HepG2 (cell line): ENCODE measurements around the gene FCAMR. TPM values are rescaled to one million over a fixed set of nuclear protein-coding genes. Genes with fewer than 3 reads are reported as not detected.

Source experiments
- ATAC-seq: fragments of 200-7000 bp; cut with Tn5 transposase; 3 replicates; pipeline ENCODE4 v1.9.1; 2020; ENCODE audit warnings: mild to moderate bottlenecking, moderate library complexity
- BruUV-seq: library from RNA; stranded (reverse); fragments of 400-500 nt; replicated peaks from 2 replicates; lab custom pipeline; 2021; lab: Mats Ljungman, UMichigan
- CTCF ChIA-PET: fragments of 300-600 bp; formaldehyde crosslinking; extraction: SDS; loops from one replicate; lab custom pipeline; 2021; ENCODE audit warnings: low total read pairs, inconsistent platforms, low intra/inter-chr PET ratio; lab: Yijun Ruan, JAX
- POLR2A ChIA-PET: fragments of 350-600 bp; sonication (Branson Sonifier 250); formaldehyde crosslinking; loops from one replicate; lab custom pipeline; 2020; ENCODE audit warnings: antibody characterized with exemption, inconsistent platforms; lab: Yijun Ruan, JAX
- DNase-seq: peaks from one replicate; pipeline ENCODE4 v3.0.0-alpha.2; 2015; ENCODE audit warnings: low spot score
- FAIRE-seq: peaks from 3 replicates; lab custom pipeline; 2011; peaks lifted over from hg19 to GRCh38; lab: Jason Lieb, UNC
- H2AFZ ChIP-seq: one replicate; pipeline ENCODE4 v1.6.1; 2011; ENCODE audit warnings: low read length, inconsistent platforms
- H3K27ac ChIP-seq: fragments of 300-600 bp; 3 replicates; pipeline ENCODE4 v1.8.0; 2011; ENCODE audit warnings: mixed run types, mild to moderate bottlenecking, mixed read lengths, low read length, inconsistent platforms; ENCODE audit not compliant: insufficient read depth; ENCODE audit errors: extremely low read length
- H3K27me3 ChIP-seq, 2 experiments: fragments of 200-600 bp in 1 of 2; 2 replicates in 1 of 2; 3 replicates in 1 of 2; pipeline versions ENCODE4 v1.6.0 to v1.8.0; 2011; ENCODE audit warnings: low read length in 2 of 2, mild to moderate bottlenecking in 2 of 2, moderate library complexity in 2 of 2, inconsistent platforms in 1 of 2; ENCODE audit not compliant: insufficient read depth in 2 of 2, control insufficient read depth in 1 of 2
- H3K36me3 ChIP-seq, 2 experiments: fragments of 200-600 bp in 1 of 2; replicated peaks in 1 of 2; 2 replicates in 1 of 2; 3 replicates in 1 of 2; pipeline versions ENCODE4 v1.5.1 to v1.8.0; 2011; ENCODE audit warnings: low read length in 2 of 2, inconsistent platforms in 1 of 2; ENCODE audit not compliant: insufficient read depth in 2 of 2, control insufficient read depth in 1 of 2
- H3K4me1 ChIP-seq: 2 replicates; pipeline ENCODE4 v1.5.1; 2012; ENCODE audit warnings: low read length, inconsistent platforms; ENCODE audit not compliant: insufficient read depth
- H3K4me2 ChIP-seq: 2 replicates; pipeline ENCODE4 v1.6.0; 2011; ENCODE audit warnings: low read depth, low read length, inconsistent platforms
- H3K4me3 ChIP-seq, 3 experiments: fragments of 200-600 bp in 1 of 3; sonication (generic), shearing (Covaris generic) in 1 of 3; replicated peaks in 1 of 3; 2 replicates each; pipeline ENCODE4 v1.5.1; 2011 to 2016; ENCODE audit warnings: low read length in 3 of 3, inconsistent platforms in 2 of 3, low read depth in 2 of 3, mild to moderate bottlenecking in 2 of 3, control low read depth in 1 of 3, mixed read lengths in 1 of 3; ENCODE audit not compliant: insufficient read depth in 1 of 3
- H3K79me2 ChIP-seq: one replicate; pipeline ENCODE4 v1.6.1; 2011; ENCODE audit warnings: low read length, inconsistent platforms; ENCODE audit not compliant: insufficient read depth
- H3K9ac ChIP-seq: 2 replicates; pipeline ENCODE4 v1.6.0; 2011; ENCODE audit warnings: mild to moderate bottlenecking, low read depth, low read length, inconsistent platforms; ENCODE audit not compliant: insufficient read depth
- H3K9me3 ChIP-seq: 2 replicates; pipeline ENCODE4 v1.5.1; 2012; ENCODE audit warnings: mild to moderate bottlenecking, low read length
- H4K20me1 ChIP-seq: 2 replicates; pipeline ENCODE4 v1.6.0; 2011; ENCODE audit warnings: inconsistent platforms, mild to moderate bottlenecking, low read length, moderate library complexity; ENCODE audit not compliant: insufficient read depth
- AGO1 ChIP-seq: fragments of 200-400 bp; formaldehyde crosslinking; IDR thresholded peaks from 2 replicates; pipeline ENCODE4 v1.6.1; 2017; ENCODE audit warnings: mild to moderate bottlenecking, low read depth, low read length, moderate library complexity; ENCODE audit not compliant: poor library complexity, severe bottlenecking
- FOSL2 ChIP-seq: sonication (generic); formaldehyde crosslinking; IDR thresholded peaks from 2 replicates; pipeline ENCODE4 v1.4.0; 2020; ENCODE audit warnings: missing genetic modification reagents
- GTF3A ChIP-seq: sonication (generic); formaldehyde crosslinking; conservative IDR thresholded peaks from 2 replicates; pipeline ENCODE4 v1.4.0; 2020; ENCODE audit warnings: mild to moderate bottlenecking, missing genetic modification reagents
- HNF4A ChIP-seq: sonication (generic); formaldehyde crosslinking; IDR thresholded peaks from 2 replicates; pipeline ENCODE4 v1.4.0; 2020; ENCODE audit warnings: missing genetic modification reagents
- IRF9 ChIP-seq: sonication (generic); formaldehyde crosslinking; IDR thresholded peaks from 2 replicates; pipeline ENCODE4 v1.8.0; 2022; ENCODE audit warnings: missing genetic modification reagents, mild to moderate bottlenecking, borderline replicate concordance
- RFXAP ChIP-seq: sonication (generic); formaldehyde crosslinking; IDR thresholded peaks from 2 replicates; pipeline ENCODE4 v1.4.0; 2020; ENCODE audit warnings: missing genetic modification reagents, borderline replicate concordance
- THAP7 ChIP-seq: sonication (generic); formaldehyde crosslinking; IDR thresholded peaks from 2 replicates; pipeline ENCODE4 v1.8.1; 2023; ENCODE audit warnings: mild to moderate bottlenecking, missing genetic modification reagents
- ZFAT ChIP-seq: sonication (generic); formaldehyde crosslinking; conservative IDR thresholded peaks from 2 replicates; pipeline ENCODE4 v1.8.1; 2023; ENCODE audit warnings: missing genetic modification reagents, inconsistent platforms
- ZNF326 ChIP-seq: sonication (generic); formaldehyde crosslinking; IDR thresholded peaks from 2 replicates; pipeline ENCODE4 v1.4.0; 2020; ENCODE audit warnings: missing genetic modification reagents, borderline replicate concordance
- ZNF383 ChIP-seq: sonication (generic); formaldehyde crosslinking; IDR thresholded peaks from 2 replicates; pipeline ENCODE4 v1.4.0; 2020; ENCODE audit warnings: missing genetic modification reagents, mild to moderate bottlenecking, borderline replicate concordance
- ZNF430 ChIP-seq: sonication (generic); formaldehyde crosslinking; IDR thresholded peaks from 2 replicates; pipeline ENCODE4 v1.9.0; 2021; ENCODE audit warnings: mild to moderate bottlenecking, missing genetic modification reagents
- ZNF850 ChIP-seq: sonication (generic); formaldehyde crosslinking; conservative IDR thresholded peaks from 2 replicates; pipeline ENCODE4 v1.9.0; 2021; ENCODE audit warnings: mild to moderate bottlenecking, missing genetic modification reagents
- WGBS: methylation state at CpG from one replicate; pipeline ENCODE4 v1.1.6; 2017; ENCODE audit warnings: low lambda C conversion rate; 5-methylcytosine and 5-hydroxymethylcytosine counted together
- in situ Hi-C: cut with HindIII; loops from 2 replicates; pipeline ENCODE4 v1.10.0; 2017; ENCODE audit warnings: low pct_unique_long_range_greater_than_20kb; ENCODE audit not compliant: extremely low pct_ligation_motif_present
- intact Hi-C: fragments of 100-400 bp; cut with micrococcal nuclease; formaldehyde crosslinking; loops from one replicate; pipeline ENCODE4 v1.10.0; 2022; ENCODE audit not compliant: unreplicated experiment
- polyA plus RNA-seq, 8 experiments: library from polyadenylated mRNA; depleted of rRNA in 3 of 8; stranded (reverse) in 7 of 8; unstranded in 1 of 8; fragments of >200 nt; fragmentation: Illumina TruSeq in 4 of 8; extraction: Trizol in 4 of 8; gene quantifications; 2 replicates each; pipeline versions ENCODE4 v1.2.1 to v1.2.3, GENCODE V29; 2011 to 2016; ENCODE audit warnings: low read depth in 4 of 8, missing spikeins in 1 of 8, mixed read lengths in 1 of 8; ENCODE audit not compliant: insufficient read depth in 1 of 8
- total RNA-seq, 5 experiments: library from RNA; depleted of rRNA; stranded (reverse); fragments of >200 nt; fragmentation: Illumina TruSeq; extraction: Trizol; gene quantifications; 2 replicates each; pipeline ENCODE4 v1.2.3, GENCODE V29; 2016; ENCODE audit warnings: low read depth in 1 of 5
- TF ChIP-seq, protein P1 (sequence below), 2 experiments: IDR thresholded peaks; 2 replicates each; pipeline ENCODE4 v1.6.1; 2011 to 2012; ENCODE audit warnings: low read length in 2 of 2, borderline replicate concordance in 1 of 2, low read depth in 1 of 2, mild to moderate bottlenecking in 1 of 2, moderate library complexity in 1 of 2
- TF ChIP-seq, protein P2 (sequence below): sonication (generic); formaldehyde crosslinking; IDR thresholded peaks from 2 replicates; pipeline ENCODE4 v1.4.0; 2020; ENCODE audit warnings: missing genetic modification reagents

Gene FCAMR
- total and polyA plus RNA-seq, 2 of the 13 experiments (the other 11 are each of a cell fraction or from before 2014, with no cell fraction given): not detected

DNA sequence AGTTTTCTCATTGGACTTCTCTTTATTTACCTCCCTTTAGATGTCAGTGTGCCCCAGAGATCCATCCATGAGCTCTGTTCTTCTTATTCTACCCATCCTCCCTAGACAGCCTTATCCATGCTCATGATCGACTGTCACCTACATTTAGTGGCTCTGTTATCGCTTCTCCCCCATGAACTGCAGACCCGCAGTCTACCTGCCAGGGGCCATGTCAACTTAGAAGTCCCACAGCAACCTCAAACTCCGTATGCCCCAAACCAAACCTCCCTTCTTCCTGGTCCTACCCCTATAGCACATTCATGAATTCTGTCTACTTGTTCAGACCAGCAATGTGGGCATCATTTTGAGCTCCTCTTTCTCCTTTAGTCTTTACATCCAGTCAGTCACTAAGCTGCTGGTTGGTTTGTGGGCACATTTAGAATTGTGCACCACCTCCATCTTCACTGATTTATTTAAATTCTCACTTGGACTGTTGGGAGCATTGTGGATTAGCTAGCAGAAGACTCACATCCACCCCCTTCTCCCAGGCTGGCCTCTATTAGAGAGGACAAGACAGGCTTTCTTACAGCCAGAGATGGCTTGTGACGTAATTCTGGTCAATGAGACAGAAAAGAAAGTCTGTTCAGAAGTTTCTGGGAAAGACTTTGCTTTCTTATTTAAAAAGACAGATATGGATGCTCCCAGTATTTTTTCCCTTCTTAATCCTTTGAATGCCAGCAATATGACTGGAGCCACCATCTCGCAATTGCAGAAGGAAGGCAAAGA lies 43.2 kb upstream of the FCAMR start:
- Histone ChIP-seq H3K4me1 (peaks cover 25% of the 10 kb centered on the region), H2AFZ (no peak overlapping the region), H3K9me3 (no peaks in the 10 kb centered on the region), H3K27ac (no peak overlapping the region), H3K79me2 (no peaks in the 10 kb centered on the region), H3K9ac (no peak overlapping the region), H3K4me3 (no peak overlapping the region), H3K27me3 (no peaks in the 10 kb centered on the region), H3K4me2 (no peak overlapping the region), H3K36me3 (no peaks in the 10 kb centered on the region), H4K20me1 (no peaks in the 10 kb centered on the region)
- FAIRE-seq (no peak), DNase-seq (no peak), ATAC-seq (no peak)
- BruUV-seq: no TSS peak
- 75% methylated on average over 6 of the region's 6 CpGs for WGBS
- in situ Hi-C loops (no loop called here), intact Hi-C loops (no loop called here)
- ChIA-PET POLR2A (no interaction called here), CTCF (no interaction called here)
- TF ChIP-seq ZNF430 (no peak), IRF9 (CRISPR knock-in tag) (no peak), GTF3A (CRISPR knock-in tag) (no peak), HNF4A (no peak), ZFAT (CRISPR knock-in tag) (no peak), FOSL2 (CRISPR knock-in tag) (no peak), AGO1 (no peak), ZNF326 (CRISPR knock-in tag) (no peak), ZNF850 (CRISPR knock-in tag) (no peak), ZNF383 (CRISPR knock-in tag) (no peak), THAP7 (CRISPR knock-in tag) (no peak), RFXAP (CRISPR knock-in tag) (no peak)
- TF ChIP-seq, protein P1, sequence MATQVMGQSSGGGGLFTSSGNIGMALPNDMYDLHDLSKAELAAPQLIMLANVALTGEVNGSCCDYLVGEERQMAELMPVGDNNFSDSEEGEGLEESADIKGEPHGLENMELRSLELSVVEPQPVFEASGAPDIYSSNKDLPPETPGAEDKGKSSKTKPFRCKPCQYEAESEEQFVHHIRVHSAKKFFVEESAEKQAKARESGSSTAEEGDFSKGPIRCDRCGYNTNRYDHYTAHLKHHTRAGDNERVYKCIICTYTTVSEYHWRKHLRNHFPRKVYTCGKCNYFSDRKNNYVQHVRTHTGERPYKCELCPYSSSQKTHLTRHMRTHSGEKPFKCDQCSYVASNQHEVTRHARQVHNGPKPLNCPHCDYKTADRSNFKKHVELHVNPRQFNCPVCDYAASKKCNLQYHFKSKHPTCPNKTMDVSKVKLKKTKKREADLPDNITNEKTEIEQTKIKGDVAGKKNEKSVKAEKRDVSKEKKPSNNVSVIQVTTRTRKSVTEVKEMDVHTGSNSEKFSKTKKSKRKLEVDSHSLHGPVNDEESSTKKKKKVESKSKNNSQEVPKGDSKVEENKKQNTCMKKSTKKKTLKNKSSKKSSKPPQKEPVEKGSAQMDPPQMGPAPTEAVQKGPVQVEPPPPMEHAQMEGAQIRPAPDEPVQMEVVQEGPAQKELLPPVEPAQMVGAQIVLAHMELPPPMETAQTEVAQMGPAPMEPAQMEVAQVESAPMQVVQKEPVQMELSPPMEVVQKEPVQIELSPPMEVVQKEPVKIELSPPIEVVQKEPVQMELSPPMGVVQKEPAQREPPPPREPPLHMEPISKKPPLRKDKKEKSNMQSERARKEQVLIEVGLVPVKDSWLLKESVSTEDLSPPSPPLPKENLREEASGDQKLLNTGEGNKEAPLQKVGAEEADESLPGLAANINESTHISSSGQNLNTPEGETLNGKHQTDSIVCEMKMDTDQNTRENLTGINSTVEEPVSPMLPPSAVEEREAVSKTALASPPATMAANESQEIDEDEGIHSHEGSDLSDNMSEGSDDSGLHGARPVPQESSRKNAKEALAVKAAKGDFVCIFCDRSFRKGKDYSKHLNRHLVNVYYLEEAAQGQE (IDR thresholded peaks at IDR 0.05; ENCODE audit: borderline replicate concordance in 1 of 2, low read depth in 1 of 2, low read length in 2 of 2): no peak
- TF ChIP-seq, protein P2, sequence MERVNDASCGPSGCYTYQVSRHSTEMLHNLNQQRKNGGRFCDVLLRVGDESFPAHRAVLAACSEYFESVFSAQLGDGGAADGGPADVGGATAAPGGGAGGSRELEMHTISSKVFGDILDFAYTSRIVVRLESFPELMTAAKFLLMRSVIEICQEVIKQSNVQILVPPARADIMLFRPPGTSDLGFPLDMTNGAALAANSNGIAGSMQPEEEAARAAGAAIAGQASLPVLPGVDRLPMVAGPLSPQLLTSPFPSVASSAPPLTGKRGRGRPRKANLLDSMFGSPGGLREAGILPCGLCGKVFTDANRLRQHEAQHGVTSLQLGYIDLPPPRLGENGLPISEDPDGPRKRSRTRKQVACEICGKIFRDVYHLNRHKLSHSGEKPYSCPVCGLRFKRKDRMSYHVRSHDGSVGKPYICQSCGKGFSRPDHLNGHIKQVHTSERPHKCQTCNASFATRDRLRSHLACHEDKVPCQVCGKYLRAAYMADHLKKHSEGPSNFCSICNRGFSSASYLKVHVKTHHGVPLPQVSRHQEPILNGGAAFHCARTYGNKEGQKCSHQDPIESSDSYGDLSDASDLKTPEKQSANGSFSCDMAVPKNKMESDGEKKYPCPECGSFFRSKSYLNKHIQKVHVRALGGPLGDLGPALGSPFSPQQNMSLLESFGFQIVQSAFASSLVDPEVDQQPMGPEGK (CRISPR knock-in tag): no peak
